ENCODE data around the gene CDH13.

Gene CDH13

DNA sequence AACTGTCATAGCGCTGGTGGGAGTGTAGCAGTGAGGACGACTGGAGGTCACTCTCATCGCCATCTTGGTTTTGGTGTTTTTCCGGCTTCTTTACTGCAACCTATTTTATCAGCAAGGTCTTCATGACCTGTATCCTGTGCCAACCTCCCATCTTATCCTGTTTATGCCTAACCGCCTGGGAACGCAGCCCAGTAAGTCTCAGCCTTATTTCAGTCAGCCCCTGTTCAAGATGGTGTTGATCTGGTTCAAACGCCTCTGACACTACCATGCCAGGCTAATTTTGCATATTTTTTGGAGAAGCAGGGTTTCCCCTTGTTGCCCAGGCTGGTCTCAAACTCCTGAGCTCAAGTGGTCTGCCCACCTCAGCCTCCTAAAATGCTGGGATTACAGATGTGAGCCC, 1001.2 kb downstream of the CDH13 start:
- TF ChIP-seq, protein P1, sequence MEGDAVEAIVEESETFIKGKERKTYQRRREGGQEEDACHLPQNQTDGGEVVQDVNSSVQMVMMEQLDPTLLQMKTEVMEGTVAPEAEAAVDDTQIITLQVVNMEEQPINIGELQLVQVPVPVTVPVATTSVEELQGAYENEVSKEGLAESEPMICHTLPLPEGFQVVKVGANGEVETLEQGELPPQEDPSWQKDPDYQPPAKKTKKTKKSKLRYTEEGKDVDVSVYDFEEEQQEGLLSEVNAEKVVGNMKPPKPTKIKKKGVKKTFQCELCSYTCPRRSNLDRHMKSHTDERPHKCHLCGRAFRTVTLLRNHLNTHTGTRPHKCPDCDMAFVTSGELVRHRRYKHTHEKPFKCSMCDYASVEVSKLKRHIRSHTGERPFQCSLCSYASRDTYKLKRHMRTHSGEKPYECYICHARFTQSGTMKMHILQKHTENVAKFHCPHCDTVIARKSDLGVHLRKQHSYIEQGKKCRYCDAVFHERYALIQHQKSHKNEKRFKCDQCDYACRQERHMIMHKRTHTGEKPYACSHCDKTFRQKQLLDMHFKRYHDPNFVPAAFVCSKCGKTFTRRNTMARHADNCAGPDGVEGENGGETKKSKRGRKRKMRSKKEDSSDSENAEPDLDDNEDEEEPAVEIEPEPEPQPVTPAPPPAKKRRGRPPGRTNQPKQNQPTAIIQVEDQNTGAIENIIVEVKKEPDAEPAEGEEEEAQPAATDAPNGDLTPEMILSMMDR (IDR thresholded peaks at IDR 0.05; ENCODE audit: low read depth, low read length): no peak
- Histone ChIP-seq H3K36me3 (no peaks in the 10 kb centered on the region), H3K9me3 (ENCODE audit: severe bottlenecking) (no peaks in the 10 kb centered on the region), H3K27me3 (ENCODE audit: insufficient read depth, low read depth, severe bottlenecking) (no peaks in the 10 kb centered on the region), H3K4me3 (ENCODE audit: low read depth, low read length) (no peak overlapping the region), H3K27ac (no peak overlapping the region)
- DNase-seq: no peak

DNA sequence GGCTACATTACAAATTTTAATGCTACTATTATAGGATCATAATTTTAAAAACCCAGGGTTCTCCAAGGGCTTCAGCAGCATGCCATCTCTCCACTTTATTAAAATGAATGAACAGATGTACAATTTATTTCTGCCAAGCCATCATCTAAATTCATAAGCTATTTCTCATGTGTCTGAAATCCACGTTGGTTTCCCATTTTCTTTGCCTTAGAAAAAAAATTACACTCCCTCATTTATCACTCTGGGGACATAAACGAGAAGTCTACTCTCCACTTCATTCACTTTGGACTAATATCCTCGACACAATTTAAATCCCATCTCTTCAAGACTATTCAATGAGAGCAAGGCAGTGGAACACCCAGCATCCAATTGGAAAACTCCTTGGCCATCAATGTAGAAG, 1002.7 kb downstream of the CDH13 start:
- H3K9me3 ChIP-seq (ENCODE audit: severe bottlenecking): no peaks in the 10 kb centered on the region
- H3K27ac ChIP-seq: no peak overlapping the region
- TF ChIP-seq, protein P1 (IDR thresholded peaks at IDR 0.05; ENCODE audit: low read depth, low read length): no peak
- no peak for DNase-seq
- no peaks in the 10 kb centered on the region for H3K36me3 ChIP-seq
- H3K4me3 ChIP-seq (ENCODE audit: low read depth, low read length): no peak overlapping the region
- H3K27me3 ChIP-seq (ENCODE audit: insufficient read depth, low read depth, severe bottlenecking): no peaks in the 10 kb centered on the region

DNA sequence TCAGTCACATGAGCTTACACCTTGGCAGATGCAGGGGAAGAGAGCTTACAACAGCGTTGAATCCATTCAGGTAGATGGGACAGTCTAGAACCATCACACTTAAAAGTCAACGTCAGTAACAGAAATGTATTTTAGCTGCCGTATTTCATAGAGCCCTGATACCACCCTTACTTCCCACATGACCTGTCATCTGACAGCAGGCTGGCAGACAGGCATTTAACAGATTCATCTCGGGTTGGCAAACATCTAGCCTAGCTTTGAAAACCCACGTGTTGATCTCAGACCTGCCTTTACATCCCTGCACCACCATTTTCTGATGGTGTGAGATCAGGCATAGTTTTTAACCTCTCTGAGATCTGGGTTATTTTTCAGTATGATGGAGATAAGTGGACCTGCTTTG, 1003.1 kb downstream of the CDH13 start:
- DNase-seq: no peak
- Histone ChIP-seq H3K36me3 (no peaks in the 10 kb centered on the region), H3K4me3 (ENCODE audit: low read depth, low read length) (no peak overlapping the region), H3K27ac (no peak overlapping the region), H3K27me3 (ENCODE audit: insufficient read depth, low read depth, severe bottlenecking) (no peaks in the 10 kb centered on the region), H3K9me3 (ENCODE audit: severe bottlenecking) (no peaks in the 10 kb centered on the region)
- TF ChIP-seq, protein P1 (IDR thresholded peaks at IDR 0.05; ENCODE audit: low read depth, low read length): no peak

DNA sequence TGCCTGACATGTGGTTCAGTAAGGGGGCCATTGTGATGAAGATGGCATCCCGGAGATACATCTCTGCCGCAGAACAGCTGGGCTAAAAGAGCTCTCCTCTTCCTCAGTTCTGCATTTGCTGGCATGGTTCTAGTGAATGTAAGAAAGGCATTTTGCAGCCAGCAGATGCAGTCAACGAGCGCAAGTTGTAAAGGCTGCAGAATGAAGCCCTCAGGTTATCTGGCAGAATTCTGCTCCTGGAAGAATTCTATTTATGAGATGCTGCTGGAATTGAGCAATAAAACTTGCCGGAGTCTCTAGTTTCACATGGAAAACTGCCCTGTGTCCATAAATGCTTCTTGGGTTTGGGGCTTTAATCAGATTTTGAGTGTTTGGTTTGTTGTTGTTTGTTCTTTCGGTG, 1004.2 kb downstream of the CDH13 start:
- TF ChIP-seq, protein P1 (IDR thresholded peaks at IDR 0.05; ENCODE audit: low read depth, low read length): no peak
- Histone ChIP-seq H3K27ac (no peak overlapping the region), H3K36me3 (no peaks in the 10 kb centered on the region), H3K27me3 (ENCODE audit: insufficient read depth, low read depth, severe bottlenecking) (no peaks in the 10 kb centered on the region), H3K9me3 (ENCODE audit: severe bottlenecking) (no peaks in the 10 kb centered on the region), H3K4me3 (ENCODE audit: low read depth, low read length) (no peak overlapping the region)
- no peak for DNase-seq

DNA sequence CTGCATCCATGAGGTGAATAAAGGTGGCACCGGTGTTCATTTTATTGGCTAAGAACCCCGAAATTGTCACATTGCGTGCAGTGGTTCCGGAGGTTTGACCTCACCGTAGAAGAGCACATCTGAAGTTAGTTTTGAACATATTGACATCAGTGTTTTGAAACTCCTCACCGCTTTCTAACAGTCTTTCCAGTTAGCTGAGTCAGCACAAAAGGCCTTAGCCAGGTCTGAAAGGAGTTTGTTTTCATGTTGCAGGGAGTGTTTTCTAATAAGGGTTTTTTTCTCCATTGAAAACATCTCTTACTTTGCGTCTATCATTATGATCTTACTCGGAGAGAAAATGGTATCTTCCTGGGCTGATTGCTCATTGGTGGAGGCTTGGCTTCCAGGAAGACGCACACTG, 1006.5 kb downstream of the CDH13 start:
- no peak overlapping the region for H3K4me3 ChIP-seq (ENCODE audit: low read depth, low read length)
- no peak overlapping the region for H3K27ac ChIP-seq
- no peaks in the 10 kb centered on the region for H3K9me3 ChIP-seq (ENCODE audit: severe bottlenecking)
- TF ChIP-seq, protein P1 (IDR thresholded peaks at IDR 0.05; ENCODE audit: low read depth, low read length): no peak
- no peaks in the 10 kb centered on the region for H3K27me3 ChIP-seq (ENCODE audit: insufficient read depth, low read depth, severe bottlenecking)
- H3K36me3 ChIP-seq: no peaks in the 10 kb centered on the region
- DNase-seq: no peak

DNA sequence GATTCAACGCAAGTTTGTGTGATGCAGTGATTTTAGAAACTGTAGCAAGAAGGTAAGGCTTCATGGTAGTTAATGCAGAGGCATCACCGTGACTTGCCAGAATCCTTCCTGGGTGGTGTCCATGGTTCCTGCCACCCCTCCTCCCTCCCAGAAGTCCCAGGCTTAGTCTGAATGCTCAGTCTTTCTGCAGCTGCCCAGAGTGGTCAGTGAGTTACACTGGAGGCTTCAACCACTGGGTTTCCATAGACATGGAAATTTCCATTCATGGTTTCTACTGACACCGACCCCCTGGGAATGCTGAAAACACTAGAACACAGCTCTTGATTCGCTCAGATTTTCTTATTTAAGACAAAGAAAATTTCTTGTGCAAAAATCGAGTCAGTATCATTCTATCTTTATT, 1021.6 kb downstream of the CDH13 start:
- DNase-seq: no peak
- H3K36me3 ChIP-seq: no peaks in the 10 kb centered on the region
- TF ChIP-seq, protein P1 (IDR thresholded peaks at IDR 0.05; ENCODE audit: low read depth, low read length): no peak
- H3K9me3 ChIP-seq (ENCODE audit: severe bottlenecking): no peaks in the 10 kb centered on the region
- H3K27ac ChIP-seq: no peak overlapping the region
- no peak overlapping the region for H3K4me3 ChIP-seq (ENCODE audit: low read depth, low read length)
- H3K27me3 ChIP-seq (ENCODE audit: insufficient read depth, low read depth, severe bottlenecking): no peaks in the 10 kb centered on the region
